A549 (cell line): ENCODE results near the gene TRAPPC1.

Source experiments
- POLR2A ChIP-seq: IDR thresholded peaks from 2 replicates; pipeline ENCODE4 v1.6.1; 2012; ENCODE audit warnings: mild to moderate bottlenecking, low read length
- TF ChIP-seq, protein P1 (sequence below): IDR thresholded peaks from 2 replicates; pipeline ENCODE4 v1.6.1; 2012
- TF ChIP-seq, protein P2 (sequence below): fragments of >200 bp; sonication (Bioruptor Twin); formaldehyde crosslinking; IDR thresholded peaks from 3 replicates; pipeline ENCODE4 v1.5.1; 2016

DNA sequence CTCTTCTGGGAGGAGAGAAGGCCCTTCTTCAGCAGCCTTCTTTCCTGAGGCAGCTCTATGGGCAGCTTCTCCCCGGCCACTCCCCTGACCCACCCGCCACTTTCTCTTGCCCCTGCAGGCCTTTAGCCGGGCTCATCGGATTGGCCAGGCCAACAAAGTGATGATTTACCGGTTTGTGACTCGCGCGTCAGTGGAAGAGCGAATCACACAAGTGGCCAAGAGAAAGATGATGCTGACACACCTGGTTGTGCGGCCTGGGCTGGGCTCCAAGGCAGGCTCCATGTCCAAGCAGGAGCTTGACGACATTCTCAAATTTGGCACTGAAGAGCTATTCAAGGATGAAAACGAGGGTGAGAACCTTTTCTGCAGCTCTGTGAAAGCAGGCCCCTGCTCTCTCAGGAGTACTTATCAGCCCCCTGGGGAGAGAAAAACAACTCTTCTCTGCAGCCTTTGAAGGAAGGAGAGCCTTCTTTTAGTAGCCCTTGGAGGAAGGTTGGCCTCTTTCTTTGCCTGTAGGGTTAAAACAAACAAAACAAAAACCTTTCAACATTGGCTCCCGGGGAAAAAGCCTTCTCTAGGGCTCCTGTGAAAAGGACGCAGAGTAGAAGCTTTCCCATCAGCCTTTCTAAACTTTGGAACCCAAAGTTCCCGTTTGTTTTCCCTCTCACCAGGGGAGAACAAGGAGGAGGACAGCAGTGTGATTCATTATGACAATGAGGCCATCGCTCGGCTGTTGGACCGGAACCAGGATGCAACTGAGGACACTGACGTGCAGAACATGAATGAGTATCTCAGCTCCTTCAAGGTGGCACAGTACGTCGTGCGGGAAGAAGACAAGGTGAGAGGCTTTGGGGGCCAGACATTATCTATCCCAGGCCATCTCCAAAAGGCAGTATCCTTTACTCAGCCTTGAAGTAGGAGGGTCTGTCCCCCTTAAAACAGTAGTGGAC lies 28.3 kb downstream of the TRAPPC1 start:
- no peak for TF ChIP-seq POLR2A
- TF ChIP-seq, protein P1, sequence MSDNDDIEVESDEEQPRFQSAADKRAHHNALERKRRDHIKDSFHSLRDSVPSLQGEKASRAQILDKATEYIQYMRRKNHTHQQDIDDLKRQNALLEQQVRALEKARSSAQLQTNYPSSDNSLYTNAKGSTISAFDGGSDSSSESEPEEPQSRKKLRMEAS, result no peak
- TF ChIP-seq, protein P2, sequence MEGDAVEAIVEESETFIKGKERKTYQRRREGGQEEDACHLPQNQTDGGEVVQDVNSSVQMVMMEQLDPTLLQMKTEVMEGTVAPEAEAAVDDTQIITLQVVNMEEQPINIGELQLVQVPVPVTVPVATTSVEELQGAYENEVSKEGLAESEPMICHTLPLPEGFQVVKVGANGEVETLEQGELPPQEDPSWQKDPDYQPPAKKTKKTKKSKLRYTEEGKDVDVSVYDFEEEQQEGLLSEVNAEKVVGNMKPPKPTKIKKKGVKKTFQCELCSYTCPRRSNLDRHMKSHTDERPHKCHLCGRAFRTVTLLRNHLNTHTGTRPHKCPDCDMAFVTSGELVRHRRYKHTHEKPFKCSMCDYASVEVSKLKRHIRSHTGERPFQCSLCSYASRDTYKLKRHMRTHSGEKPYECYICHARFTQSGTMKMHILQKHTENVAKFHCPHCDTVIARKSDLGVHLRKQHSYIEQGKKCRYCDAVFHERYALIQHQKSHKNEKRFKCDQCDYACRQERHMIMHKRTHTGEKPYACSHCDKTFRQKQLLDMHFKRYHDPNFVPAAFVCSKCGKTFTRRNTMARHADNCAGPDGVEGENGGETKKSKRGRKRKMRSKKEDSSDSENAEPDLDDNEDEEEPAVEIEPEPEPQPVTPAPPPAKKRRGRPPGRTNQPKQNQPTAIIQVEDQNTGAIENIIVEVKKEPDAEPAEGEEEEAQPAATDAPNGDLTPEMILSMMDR, result no peak
